ENCODE results near the gene CRYBG1. TPM values are rescaled to one million over a fixed set of nuclear protein-coding genes. Genes with fewer than 3 reads are reported as not detected.

CRYBG1 gene
- total RNA-seq, 1 experiment from 2014 or later: 31.3 TPM

DNA sequence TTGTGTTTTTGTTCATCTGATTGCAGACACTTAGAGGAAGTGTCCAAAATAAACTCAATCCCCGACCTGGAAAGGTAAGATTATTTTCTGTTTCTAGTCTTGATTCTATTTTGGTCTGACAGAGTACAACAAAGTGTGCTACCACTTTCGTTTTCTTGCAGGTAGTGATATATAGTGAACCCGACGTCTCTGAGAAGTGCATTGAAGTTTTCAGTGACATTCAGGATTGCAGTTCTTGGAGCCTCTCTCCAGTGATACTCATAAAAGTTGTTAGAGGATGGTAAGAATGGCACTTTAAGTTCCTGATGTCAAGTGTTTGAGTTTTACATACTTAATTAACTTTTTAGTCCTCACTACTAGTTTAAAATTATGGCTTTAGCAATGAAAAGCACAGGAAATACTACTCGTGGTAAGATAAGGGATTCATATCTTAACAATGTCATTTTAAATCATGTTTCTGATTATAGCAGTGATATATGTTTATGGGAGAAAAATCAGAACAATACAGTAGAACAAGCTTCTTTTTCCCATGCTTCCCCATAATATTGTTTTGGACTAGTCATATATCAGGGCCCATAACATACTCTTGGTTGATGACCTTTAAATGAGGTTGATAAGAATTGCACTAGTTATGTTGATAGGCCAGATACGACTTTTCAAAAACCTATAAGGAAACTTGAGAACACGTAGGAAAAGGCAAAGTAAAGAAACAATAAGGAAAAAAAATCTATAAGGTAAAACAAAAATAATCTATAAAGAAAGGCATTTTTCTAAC, 164.8 kb downstream of the CRYBG1 start:
- peak; percentile 56 for DNase-seq (ENCODE audit: low spot score)

GRCh38 chr6:106525882-106526275, 165.4 kb downstream of the CRYBG1 start:
- no peak for DNase-seq (ENCODE audit: low spot score)

GRCh38 chr6:106527117-106527516, 166.6 kb downstream of the CRYBG1 start:
- no peak for DNase-seq (ENCODE audit: low spot score)

- no peak for DNase-seq (ENCODE audit: low spot score)
Observed at GRCh38 chr6:106527979-106528378, 167.5 kb downstream of the CRYBG1 start.

DNA sequence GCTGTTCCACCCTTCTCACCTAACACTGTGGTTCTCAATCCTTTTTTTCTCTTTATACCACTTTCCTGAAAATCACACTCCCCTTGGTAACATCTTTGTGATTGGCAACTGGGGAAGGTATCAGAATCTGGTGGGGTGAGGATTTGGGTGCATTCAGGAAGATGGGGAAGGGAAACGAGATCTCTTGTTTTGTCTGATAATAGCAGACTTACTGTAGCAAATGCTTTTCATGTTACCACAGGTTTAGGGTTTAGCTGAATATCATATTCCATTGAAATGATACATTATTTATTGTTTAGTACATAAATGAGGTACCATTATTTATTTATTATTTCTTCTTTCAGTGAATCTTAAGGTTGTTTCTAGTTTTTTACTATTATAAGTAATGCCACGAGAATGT, 168.0 kb downstream of the CRYBG1 start:
- no peak for DNase-seq (ENCODE audit: low spot score)

GRCh38 chr6:106529438-106529837, 168.9 kb downstream of the CRYBG1 start:
- DNase-seq (ENCODE audit: low spot score): no peak

- DNase-seq (ENCODE audit: low spot score): no peak
Observed at GRCh38 chr6:106530026-106530425, 169.5 kb downstream of the CRYBG1 start.

- DNase-seq (ENCODE audit: low spot score): no peak
Observed at GRCh38 chr6:106530502-106530901, 170.0 kb downstream of the CRYBG1 start.

- DNase-seq (ENCODE audit: low spot score): no peak
Observed at GRCh38 chr6:106533054-106533453, 172.5 kb downstream of the CRYBG1 start.

DNA sequence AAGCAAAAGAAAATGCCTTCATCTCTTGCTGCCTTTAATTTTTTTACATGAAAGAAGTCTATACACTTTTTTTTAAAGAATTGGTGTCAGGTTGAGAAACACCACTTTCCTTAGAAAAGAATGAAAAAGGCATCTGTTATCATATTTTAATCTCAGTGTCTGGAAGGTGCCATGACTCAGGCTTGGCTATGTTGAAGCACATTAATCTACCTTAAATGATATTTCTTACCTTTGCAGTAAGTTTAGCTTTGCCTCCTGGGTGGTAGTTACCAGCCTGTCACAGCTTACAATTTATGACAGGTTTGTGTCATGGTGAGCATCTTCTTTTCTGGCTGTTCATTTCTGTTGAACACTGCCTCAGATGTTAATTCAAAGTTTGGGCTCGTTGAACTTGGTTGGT, 173.5 kb downstream of the CRYBG1 start:
- no peak for DNase-seq (ENCODE audit: low spot score)

- no peak for DNase-seq (ENCODE audit: low spot score)
Observed at GRCh38 chr6:106534564-106534982, 174.1 kb downstream of the CRYBG1 start.

DNA sequence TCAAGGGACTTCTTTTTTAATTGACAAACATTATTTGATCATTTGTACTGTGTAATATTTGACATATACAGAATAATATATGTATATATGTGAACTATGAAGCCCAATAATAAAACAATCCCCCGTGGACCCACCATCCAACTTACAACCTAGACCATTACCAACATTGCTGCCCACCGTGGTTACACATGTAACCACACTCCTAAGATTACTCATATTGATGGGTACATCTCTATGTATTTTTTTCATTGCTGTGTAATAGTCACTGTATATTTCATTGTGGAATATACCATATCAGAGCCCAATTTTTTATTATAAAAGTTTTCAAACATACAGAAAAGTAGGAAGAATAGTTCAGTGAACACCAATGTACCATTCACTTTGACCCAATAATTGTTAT, 174.5 kb downstream of the CRYBG1 start:
- DNase-seq (ENCODE audit: low spot score): no peak

DNA sequence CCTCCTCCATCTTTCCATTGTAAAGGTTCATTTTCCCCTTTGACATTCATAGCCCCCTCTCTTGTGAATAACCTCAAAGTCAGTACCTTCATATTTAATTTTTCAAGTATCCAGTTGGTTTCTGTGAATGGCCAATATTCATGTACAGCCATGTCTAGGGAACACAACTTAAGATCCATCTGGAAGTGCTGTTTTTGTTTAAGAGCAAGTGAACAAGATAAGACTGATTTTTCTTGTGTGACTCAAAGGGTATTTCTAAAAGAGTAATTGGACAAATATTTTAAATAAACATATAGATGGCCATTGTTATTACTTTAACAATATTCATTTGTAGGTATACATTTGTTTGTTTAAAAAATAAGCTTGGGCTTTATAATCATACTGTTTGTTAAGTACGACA, 175.8 kb downstream of the CRYBG1 start:
- DNase-seq (ENCODE audit: low spot score): no peak

DNA sequence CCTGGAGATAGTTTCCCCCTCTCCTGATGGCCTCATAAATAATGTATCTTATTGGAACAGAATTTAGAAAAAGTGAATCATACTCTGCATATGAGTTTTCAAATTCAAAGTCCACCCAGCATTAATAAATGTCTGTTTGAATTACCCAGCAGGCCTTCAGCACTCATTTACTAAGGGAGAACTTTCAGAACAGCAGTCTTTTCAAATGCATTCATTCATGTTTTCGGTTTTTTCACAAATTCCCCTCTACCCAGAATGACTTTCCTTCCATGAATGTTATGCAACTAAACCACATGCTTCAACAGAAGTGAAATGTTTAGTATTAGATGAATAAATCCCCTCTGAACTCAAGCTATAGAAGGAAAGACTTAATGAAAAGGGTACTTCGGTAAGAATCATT, 176.3 kb downstream of the CRYBG1 start:
- no peak for DNase-seq (ENCODE audit: low spot score)

- no peak for DNase-seq (ENCODE audit: low spot score)
Observed at GRCh38 chr6:106537662-106538061, 177.1 kb downstream of the CRYBG1 start.

DNA sequence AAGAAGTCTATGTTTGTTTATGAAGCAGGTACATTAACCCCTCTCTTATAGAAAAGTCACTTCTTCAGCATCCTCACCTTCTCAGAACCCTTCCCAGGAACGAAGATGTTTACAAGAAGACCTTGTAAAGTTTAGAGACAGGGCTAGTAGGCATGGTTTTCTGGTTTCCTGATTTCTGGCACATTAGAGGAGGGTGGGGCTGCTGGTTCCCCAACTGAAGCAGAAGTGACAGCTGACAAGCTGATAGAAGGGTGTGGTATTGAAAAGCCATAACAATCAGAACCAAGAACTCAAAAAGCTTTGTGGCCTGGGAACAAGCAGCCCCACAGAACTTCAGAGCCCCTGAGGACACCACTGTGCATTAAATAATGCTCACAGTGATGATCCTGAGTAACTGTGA, 177.6 kb downstream of the CRYBG1 start:
- DNase-seq (ENCODE audit: low spot score): no peak

DNA sequence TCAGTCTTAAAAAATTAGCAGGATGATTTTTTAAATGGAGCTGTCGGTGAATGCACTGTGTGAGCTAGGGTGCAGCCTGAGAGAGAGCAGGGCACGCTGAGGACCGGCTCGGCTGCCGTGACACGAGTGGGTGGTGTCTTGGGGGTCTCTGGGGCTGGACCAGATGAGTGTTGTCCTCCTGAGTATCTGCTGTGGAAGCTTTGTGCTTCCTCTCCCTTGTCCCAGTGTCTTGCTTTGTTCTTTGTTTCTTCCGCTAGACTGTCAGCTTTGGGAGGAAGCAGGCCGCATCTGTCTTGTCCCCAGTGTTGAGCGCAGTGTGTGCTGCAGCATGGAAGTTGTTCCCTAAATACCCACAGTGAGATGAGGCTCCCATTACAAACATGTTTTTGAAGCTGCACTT, 179.4 kb downstream of the CRYBG1 start:
- DNase-seq (ENCODE audit: low spot score): no peak

DNA sequence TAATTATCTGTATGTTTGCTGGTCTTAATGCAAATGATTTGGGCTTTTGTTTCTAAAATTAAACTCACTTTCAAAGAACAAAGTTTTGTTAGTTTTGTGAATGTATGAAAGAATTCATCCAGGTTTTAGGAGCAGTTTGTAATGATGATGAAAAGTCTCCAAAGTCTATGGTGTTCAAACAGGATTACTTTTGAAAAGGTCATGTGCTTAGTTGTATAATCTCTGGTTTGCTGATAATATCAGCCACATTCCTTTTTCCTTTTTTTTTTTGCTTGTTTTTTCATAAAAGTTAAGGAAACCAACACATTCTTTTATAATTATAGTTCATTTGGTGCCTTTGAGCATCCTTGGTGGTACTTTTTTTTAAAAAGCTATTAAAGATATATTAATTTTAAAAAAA, 179.9 kb downstream of the CRYBG1 start:
- no peak for DNase-seq (ENCODE audit: low spot score)

GRCh38 chr6:106540907-106541306, 180.4 kb downstream of the CRYBG1 start:
- DNase-seq (ENCODE audit: low spot score): no peak

GRCh38 chr6:106546261-106546690, 185.8 kb downstream of the CRYBG1 start:
- peak; percentile 53 for DNase-seq (ENCODE audit: low spot score)

DNA sequence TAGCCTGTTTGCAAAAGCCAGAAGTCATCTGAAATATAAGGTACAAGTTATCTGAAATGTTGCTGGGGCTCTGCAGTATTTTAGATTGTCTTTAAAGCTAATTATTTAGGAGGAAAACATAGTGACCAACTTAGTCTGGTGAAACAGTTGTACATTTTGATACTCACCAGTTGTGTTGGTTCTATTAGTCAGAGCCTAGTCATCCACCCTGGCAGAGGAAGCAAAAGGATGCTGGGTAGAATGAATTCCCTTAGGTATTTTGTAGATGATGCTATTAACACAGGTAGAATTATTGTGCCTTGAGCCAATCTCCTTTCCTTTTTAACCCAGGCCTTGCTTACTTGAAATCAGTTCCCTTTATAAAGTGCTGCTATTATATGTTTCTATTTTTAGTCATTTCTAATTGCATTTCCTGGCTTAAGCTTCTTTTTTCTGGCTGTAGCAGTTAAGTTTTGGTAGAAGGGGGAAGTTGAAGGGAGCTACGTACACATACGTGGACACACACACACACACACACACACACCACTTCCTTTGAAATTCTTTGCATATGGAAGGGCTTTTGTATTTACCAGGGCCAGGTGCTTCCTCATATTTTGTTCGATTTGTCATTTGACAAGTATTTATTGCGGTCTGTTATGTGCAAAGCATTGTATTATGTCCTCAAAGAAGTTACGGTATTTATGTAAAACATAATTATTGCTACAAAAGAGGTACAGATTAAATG, 186.3 kb downstream of the CRYBG1 start:
- DNase-seq (ENCODE audit: low spot score): peak; percentile 47

DNA sequence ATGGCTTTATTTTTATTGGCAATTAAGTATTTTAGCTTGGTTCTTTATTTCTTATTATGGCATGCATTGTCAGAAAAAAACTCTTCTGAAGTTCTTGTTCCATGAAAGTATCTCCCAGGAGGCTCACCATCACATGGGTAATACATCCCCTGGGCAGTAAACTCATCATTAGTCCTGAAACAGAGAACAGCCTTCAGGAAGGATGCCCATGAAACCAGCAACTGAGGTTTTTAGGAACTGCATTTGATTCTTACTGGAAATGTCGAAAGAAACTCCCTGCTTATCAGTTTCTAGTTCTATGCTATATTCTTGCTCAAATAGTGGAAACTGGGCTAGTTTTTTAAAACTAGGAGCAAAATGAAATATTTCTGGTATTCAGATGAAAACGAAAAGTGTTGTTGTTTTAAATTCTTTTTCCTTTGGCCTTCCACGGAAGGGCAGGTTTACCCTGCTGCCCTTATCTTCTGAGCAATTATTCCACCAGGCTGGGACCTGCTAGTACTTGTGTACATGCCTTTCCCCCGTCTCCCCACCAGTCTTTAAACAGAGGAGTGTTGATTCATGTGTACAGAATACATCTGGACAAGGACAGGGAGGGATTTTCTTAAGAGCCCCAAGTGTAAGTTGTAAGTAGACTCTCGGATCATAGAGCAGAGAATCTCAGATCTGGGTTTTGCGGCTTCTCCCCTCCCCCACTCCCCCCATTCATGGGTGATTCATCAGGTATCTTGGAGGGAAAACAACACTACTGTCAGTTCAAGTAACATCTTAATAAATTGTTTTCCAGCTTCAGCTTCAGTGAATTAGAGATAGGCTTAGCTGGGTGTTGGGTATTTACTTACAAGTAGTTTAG, 187.3 kb downstream of the CRYBG1 start:
- no peak for DNase-seq (ENCODE audit: low spot score)

All from HT-29 (cell line).